CD4-positive, alpha-beta T cell treated with Interleukin-12 subunit alpha and Interleukin-12 subunit beta, for 1 hour (primary cell): ENCODE measurements around the gene CD248.

Experiments used
- DNase-seq: peaks from one replicate; pipeline ENCODE4 v3.0.0-alpha.2; 2020

Gene CD248

DNA sequence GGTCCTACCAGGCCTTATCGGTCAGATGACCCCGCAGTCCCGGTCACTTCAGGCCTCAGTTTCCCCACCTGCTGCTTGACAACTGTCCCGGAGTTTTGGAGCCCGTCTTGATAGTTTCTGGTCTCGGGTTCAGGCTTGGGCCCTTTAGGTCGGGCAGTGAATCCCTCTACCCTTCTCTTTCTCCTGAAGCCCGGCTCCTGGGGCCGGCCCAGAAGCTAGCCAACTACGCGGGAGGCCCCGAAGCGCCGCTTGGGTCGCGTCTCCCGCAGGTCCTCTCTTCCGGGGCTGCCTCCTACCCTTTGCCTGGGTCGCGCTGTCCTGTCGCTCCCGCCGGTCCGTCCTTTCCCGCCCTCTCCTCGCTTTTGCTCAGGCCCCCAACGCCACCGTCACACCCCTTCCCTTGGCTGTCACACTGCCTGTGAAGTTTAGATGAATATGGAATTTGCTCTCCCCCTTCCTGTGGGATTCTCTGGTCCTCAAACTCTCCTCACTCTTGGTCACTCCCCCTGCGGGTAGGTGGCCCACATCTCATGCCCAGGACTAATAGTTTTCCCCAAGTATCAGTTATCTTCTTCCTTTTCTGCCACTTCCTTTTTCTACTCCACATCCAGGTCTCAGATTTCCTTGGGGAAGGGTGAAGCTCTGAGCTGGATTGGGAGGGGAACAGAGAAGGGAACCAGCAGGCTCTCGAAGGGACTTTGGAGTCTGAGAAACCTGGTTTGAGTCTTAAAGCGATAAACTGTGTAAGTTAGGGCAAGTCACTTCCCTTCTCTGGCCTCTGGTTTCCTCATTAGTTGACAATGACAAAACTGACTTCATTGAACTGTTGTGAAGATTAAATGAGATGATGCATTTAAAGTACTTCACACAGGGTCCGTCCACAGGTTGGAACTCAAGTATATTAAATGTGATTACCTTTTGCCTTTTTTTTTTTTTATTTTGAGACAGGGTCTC lies 47.6 kb downstream of the CD248 start:
- DNase-seq, result no peak

- peak; percentile 100 for DNase-seq
These were observed 48.4 kb downstream of the CD248 start, which contains the start of gene RAB1B for GRCh38 chr11:66268244-66268951. Gene RAB1B (plus strand): TSS chr11:66268639. CDS start chr11:66268680, 41 bp downstream.

DNA sequence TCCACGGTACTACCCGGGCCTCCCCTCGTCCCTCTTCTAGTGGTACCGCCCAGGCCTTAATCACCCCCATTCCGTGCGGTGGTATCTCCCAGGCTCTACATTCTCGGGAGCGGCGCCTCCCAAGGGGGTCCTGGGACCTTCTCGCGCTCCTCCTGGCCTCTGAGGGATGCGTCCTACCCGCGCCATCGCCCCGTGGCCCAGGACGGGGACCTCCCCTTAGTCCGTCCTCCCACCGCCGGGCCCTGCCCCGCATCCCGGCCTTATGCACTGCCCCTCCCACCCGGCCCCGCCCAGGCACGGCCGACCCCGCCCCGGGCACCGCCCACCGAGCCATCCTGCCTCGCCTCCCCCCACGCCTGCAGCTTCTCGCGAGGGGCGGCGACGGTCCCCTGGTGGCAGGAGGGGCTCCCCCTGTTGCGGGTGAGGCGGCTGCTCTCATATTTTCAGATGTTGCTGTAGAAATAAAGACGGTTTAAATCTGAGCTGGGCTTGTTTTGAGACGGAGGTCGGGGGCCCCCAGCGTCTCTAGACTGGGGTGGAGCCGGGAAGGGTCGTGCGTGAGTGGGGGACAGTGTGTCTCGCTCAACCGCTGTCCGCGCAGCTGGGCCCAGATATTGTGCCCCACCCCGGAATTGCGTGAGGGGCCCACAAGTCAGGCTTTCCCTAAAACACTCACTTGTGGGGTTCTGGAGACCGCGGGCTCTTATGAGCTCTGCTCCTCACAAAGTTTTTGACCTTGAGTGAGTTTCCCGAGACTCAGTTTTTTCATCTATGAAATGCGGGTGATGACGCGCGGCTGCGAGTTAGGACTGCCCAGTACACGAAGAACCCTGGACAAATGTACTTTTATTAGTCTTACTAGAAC lies 49.2 kb downstream of the CD248 start:
- peak; percentile 90 for DNase-seq

DNA sequence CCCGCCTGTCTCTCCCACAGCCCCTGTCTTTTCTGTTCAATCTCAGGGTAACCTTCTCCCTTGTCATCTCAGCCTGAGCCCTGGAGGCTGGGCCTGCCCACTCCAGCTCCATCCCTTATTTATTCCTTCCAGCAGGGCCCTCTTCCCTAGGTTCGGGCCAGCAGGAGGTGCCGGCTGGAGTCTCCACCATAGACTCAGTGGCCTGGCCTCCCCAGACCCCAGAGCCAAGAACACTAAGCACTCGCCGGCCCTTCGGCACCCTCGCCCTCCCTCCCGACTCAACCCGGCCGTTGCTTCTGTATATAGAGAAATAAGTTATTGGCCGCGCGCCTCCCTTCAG lies 49.8 kb downstream of the CD248 start:
- DNase-seq, result no peak

DNA sequence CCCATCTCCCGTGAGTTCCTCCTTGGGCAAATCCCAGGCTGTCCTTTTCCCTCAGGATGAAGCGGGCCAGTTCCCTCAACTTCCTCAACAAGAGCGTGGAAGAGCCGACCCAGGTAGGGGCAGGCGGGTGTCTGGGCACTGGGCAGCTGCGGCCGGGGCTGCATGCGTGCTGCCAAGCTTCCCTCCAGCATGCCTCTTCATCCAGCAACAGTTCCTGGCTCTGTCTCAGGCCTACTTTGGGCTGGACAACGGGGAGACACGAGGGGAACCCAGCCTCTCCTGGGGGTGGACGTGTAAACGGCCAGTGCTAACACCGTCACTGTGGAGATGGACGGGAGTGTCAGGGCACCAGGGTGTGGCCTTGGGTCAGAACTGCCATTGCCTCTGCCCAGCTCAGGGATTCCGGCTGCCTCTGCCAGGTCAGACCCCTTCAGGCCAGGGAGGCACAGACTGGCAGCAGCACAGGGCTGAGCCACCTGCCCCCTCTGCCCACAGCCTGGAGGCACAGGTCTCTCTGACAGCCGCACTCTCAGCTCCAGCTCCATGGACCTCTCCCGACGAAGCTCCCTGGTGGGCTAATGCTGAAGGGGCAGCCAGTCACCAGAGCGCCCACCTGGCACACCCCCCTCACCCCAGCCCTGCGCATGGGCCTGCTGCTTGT lies 50.3 kb downstream of the CD248 start:
- DNase-seq, result no peak

DNA sequence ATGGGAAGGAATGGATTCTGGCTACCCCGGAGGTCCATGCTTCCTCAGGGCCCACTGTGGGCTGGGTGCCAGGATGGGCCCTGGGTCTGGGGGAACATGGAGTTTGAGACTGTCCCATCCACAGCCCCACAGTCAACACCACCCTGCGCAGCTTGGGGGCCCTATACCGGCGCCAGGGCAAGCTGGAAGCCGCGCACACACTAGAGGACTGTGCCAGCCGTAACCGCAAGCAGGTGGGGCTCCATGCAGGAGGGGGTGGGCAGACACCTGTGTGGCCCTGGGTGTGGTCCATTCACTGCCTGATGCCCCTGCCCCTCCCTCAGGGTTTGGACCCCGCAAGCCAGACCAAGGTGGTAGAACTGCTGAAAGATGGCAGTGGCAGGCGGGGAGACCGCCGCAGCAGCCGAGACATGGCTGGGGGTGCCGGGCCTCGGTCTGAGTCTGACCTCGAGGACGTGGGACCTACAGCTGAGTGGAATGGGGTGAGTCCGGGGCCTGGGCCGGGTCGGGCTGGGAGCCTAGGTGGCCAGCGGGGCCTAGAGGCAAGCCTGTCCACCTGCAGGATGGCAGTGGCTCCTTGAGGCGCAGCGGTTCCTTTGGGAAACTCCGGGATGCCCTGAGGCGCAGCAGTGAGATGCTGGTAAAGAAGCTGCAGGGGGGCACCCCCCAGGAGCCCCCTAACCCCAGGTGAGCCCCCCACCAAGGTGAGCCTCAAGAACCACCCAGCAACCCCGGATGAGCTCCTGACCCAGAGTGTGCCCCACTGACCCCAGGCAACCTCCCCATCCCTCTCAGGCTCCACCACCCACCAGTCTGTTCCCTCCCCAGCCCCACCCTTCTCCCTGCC lies 51.1 kb downstream of the CD248 start:
- DNase-seq, result no peak

DNA sequence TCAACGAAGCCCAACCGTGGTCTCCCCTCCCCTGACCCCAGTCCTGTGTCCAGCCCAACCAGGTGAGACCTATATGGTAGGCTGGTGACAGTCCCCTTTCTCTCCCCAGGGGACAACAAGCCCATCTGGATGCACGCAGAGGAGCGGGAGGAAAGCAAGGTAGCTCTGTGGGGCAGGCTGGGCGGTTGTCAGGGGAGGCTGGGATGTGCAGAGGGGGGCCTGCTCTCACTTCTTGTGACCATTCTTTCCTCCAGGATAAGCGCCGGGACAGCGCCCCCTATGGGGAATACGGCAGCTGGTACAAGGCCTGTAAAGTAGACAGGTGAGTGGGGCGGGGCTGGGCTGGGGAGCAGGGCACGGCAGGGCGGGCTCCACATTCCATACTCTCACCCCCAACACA lies 51.9 kb downstream of the CD248 start:
- peak; percentile 50 for DNase-seq
